ENCODE measurements around the gene ZNF418. TPM values are rescaled to one million over a fixed set of nuclear protein-coding genes. Genes with fewer than 3 reads are reported as not detected.
"Not testable (repeated sequence)": the region's sequence is repeated elsewhere in the genome, so short reads cannot be mapped to it uniquely, and the experiment has no call there.

The ZNF418 gene
- total and polyA plus RNA-seq, 2 of the 13 experiments (the other 11 are each of a cell fraction or from before 2014, with no cell fraction given) = 0.07 to 0.27 TPM

- peak; percentile 82 for TF ChIP-seq PHF8 (CRISPR knock-in tag; IDR thresholded peaks at IDR 0.05)
- TF ChIP-seq ISL2 (CRISPR knock-in tag; IDR thresholded peaks at IDR 0.05) = peak; percentile 49; the same call in 1 of the 2 replicates
- TF ChIP-seq CSRNP1 (CRISPR knock-in tag; IDR thresholded peaks at IDR 0.05) = 0 out of 2 replicates have a peak, but pooled peaks have one; percentile 6
- peak; percentile 88 for TF ChIP-seq PHF20 (CRISPR knock-in tag; IDR thresholded peaks at IDR 0.05)
- peak; percentile 50 for TF ChIP-seq CBX1 (IDR thresholded peaks at IDR 0.05; ENCODE audit: low read depth)
- not testable (repeated sequence) for TF ChIP-seq USF2 (IDR thresholded peaks at IDR 0.05; ENCODE audit: low read depth, low read length)
- peak; percentile 48; the same call in 1 of the 2 replicates for TF ChIP-seq USF2 (CRISPR knock-in tag; IDR thresholded peaks at IDR 0.05; ENCODE audit: borderline replicate concordance)
- peak; percentile 47; the same call in 1 of the 2 replicates for TF ChIP-seq ZBTB7B (CRISPR knock-in tag; IDR thresholded peaks at IDR 0.05)
- peak; percentile 66; the same call in 1 of the 2 replicates for TF ChIP-seq ARID2 (CRISPR knock-in tag; IDR thresholded peaks at IDR 0.05; ENCODE audit: borderline replicate concordance)
- peak; percentile 60; the same call in 1 of the 2 replicates for TF ChIP-seq PHF21A (CRISPR knock-in tag; IDR thresholded peaks at IDR 0.05)
- peak; percentile 89 for TF ChIP-seq CREB1 (IDR thresholded peaks at IDR 0.05)
- peak; percentile 93 for TF ChIP-seq CREB1 (CRISPR knock-in tag; IDR thresholded peaks at IDR 0.05)
- TF ChIP-seq RBFOX2 (IDR thresholded peaks at IDR 0.05; ENCODE audit: low read depth, low read length) = peak; percentile 61; the same call in 1 of the 2 replicates
- peak; percentile 53; the same call in 1 of the 2 replicates for TF ChIP-seq HDAC2 (CRISPR knock-in tag; IDR thresholded peaks at IDR 0.05)
- peak; percentile 87 for TF ChIP-seq SALL2 (CRISPR knock-in tag; IDR thresholded peaks at IDR 0.05)
- TF ChIP-seq E2F1 (CRISPR knock-in tag; IDR thresholded peaks at IDR 0.05) = peak; percentile 95
- peak; percentile 90 for TF ChIP-seq ZFP91 (CRISPR knock-in tag; IDR thresholded peaks at IDR 0.05; ENCODE audit: borderline replicate concordance)
- 0 out of 2 replicates have a peak, but pooled peaks have one; percentile 7 for TF ChIP-seq HES4 (CRISPR knock-in tag; IDR thresholded peaks at IDR 0.05; ENCODE audit: borderline replicate concordance)
- TF ChIP-seq SAP130 (CRISPR knock-in tag; IDR thresholded peaks at IDR 0.05; ENCODE audit: low read depth) = peak; percentile 96
- TF ChIP-seq FOXO1 (CRISPR knock-in tag; IDR thresholded peaks at IDR 0.05) = 0 out of 2 replicates have a peak, but pooled peaks have one; percentile 53
- TF ChIP-seq ZNF274 (CRISPR knock-in tag; IDR thresholded peaks at IDR 0.05) = 0 out of 2 replicates have a peak, but pooled peaks have one; percentile 40
- peak; percentile 53 for TF ChIP-seq TEAD3 (CRISPR knock-in tag; optimal IDR thresholded peaks at IDR 0.05; ENCODE audit: borderline replicate concordance)
- TF ChIP-seq ZSCAN22 (CRISPR knock-in tag; IDR thresholded peaks at IDR 0.05) = peak; percentile 100
Measured at GRCh38 chr19:57916168-57916995, 18.8 kb downstream of the ZNF418 start, which contains the start of gene ZNF417 (continued).

All from HepG2 (cell line).